ENCODE results near the gene CHST7. TPM values are rescaled to one million over a fixed set of nuclear protein-coding genes. Genes with fewer than 3 reads are reported as not detected.

The CHST7 gene
- total RNA-seq, 1 donor from 2014 or later = 64.6 TPM

DNA sequence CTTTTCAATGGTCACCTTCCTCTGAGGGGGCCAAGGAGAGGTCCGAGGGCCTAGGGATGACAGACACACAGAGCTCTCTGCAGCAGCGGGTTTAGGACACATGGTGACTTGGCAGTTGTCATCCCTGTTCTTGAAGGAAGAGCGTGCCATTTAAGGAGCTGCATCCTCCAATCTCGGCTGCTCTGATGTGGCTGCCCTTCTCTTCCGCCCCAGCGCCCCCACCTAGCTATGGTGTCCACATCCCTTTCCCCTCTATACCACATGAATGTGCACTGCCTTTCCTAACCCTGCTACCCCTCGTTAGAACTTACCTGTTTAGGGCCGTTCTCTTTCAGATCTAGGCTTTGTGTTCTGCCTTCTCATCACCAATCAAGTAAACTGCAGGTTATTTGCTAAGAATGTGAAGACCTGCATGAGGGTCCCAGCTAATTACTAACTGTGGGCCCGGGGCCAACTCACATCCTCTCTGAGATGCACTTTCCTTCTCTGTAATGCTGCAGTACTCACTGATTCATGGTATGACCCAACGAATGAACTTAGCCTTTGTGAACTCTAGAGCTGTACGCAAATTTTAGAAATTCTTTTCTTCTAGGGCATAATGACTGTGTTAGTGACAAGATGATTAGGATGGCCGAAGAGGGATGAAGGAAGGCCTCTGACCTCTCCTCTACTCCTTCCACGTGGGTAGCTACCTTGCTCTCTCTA is 38.2 kb downstream of the CHST7 start:
- TF ChIP-seq, protein P1, sequence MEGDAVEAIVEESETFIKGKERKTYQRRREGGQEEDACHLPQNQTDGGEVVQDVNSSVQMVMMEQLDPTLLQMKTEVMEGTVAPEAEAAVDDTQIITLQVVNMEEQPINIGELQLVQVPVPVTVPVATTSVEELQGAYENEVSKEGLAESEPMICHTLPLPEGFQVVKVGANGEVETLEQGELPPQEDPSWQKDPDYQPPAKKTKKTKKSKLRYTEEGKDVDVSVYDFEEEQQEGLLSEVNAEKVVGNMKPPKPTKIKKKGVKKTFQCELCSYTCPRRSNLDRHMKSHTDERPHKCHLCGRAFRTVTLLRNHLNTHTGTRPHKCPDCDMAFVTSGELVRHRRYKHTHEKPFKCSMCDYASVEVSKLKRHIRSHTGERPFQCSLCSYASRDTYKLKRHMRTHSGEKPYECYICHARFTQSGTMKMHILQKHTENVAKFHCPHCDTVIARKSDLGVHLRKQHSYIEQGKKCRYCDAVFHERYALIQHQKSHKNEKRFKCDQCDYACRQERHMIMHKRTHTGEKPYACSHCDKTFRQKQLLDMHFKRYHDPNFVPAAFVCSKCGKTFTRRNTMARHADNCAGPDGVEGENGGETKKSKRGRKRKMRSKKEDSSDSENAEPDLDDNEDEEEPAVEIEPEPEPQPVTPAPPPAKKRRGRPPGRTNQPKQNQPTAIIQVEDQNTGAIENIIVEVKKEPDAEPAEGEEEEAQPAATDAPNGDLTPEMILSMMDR (IDR thresholded peaks at IDR 0.05) = no peak
- Histone ChIP-seq H3K27me3 (no peaks in the 10 kb centered on the region), H3K36me3 (no peaks in the 10 kb centered on the region), H3K9me3 (no peaks in the 10 kb centered on the region), H3K27ac (no peak overlapping the region), H3K4me3 (no peak overlapping the region), H3K4me1 (no peaks in the 10 kb centered on the region)
- DNase-seq (ENCODE audit: low spot score in 2 of 2) = no peak
- intact Hi-C loops (cut with DNase I) = no loop called here

DNA sequence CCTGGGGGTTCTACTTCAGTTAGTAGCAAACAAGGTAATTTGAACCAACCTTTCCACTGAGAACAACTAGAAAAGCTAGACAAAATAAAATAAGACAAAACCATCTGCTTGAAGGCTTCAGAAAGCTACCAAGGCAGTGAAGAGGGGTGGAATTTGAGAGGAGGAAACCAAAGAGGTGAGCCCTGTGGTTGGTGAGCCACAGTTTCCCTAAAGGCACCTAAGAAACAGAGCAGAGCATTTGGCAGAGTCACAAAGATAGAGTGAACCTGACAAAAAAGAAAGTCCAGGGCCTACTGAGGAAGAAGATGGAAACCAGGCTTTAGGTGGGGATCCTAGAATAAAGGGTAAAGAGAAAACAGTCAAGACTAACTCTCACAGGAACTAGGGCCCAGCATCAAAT is 44.3 kb downstream of the CHST7 start:
- peaks cover 2 to 8% of the 10 kb centered on the region in 2 donors for H3K9me3 ChIP-seq
- peaks cover 0 to under 1% of the 10 kb centered on the region in 2 donors for H3K4me1 ChIP-seq
- H3K36me3 ChIP-seq = no peaks in the 10 kb centered on the region
- DNase-seq (ENCODE audit: low spot score in 2 of 2) = no peak
- TF ChIP-seq, protein P1 (IDR thresholded peaks at IDR 0.05) = no peak
- no peak overlapping the region for H3K4me3 ChIP-seq
- intact Hi-C loops (cut with DNase I) = no loop called here
- no peak overlapping the region for H3K27ac ChIP-seq
- no peaks in the 10 kb centered on the region for H3K27me3 ChIP-seq

GRCh38 chrX:46618947-46619346 is 45.4 kb downstream of the CHST7 start:
- intact Hi-C loops (cut with DNase I) = no loop called here

DNA sequence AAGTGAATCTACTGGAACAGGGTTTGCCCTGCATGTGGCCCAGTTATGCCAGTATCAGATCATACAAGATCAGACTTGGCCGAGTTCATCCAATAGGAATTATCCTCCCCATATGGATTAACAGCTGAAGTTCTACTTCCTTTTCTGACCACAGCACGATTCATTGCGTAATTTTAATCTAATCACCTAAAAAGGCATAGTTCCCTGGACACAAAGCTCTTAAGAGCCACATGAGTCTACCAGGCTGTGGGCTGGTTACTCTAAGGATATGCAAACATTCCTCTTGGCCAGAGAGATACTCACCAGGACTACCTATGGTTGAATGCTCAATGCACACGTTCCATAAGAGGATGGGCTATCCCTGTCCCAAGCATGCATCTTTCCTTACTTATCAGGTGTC is 46.9 kb downstream of the CHST7 start:
- H3K4me1 ChIP-seq = peaks cover 0 to 3% of the 10 kb centered on the region in 2 donors
- peaks cover 2 to 8% of the 10 kb centered on the region in 2 donors for H3K9me3 ChIP-seq
- H3K4me3 ChIP-seq = no peak overlapping the region
- intact Hi-C loops (cut with DNase I) = no loop called here
- no peak for DNase-seq (ENCODE audit: low spot score in 2 of 2)
- H3K27me3 ChIP-seq = no peaks in the 10 kb centered on the region
- no peaks in the 10 kb centered on the region for H3K36me3 ChIP-seq
- no peak overlapping the region for H3K27ac ChIP-seq
- TF ChIP-seq, protein P1 (IDR thresholded peaks at IDR 0.05) = no peak

More at GRCh38 chrX:46618947-46619346, 45.4 kb downstream of the CHST7 start:
- TF ChIP-seq, protein P1 (IDR thresholded peaks at IDR 0.05) = no peak
- Histone ChIP-seq H3K9me3 (peaks cover 2 to 8% of the 10 kb centered on the region in 2 donors), H3K4me1 (peaks cover 0 to 3% of the 10 kb centered on the region in 2 donors), H3K4me3 (no peak overlapping the region), H3K36me3 (no peaks in the 10 kb centered on the region), H3K27me3 (no peaks in the 10 kb centered on the region), H3K27ac (no peak overlapping the region)
- no peak for DNase-seq (ENCODE audit: low spot score in 2 of 2)

DNA sequence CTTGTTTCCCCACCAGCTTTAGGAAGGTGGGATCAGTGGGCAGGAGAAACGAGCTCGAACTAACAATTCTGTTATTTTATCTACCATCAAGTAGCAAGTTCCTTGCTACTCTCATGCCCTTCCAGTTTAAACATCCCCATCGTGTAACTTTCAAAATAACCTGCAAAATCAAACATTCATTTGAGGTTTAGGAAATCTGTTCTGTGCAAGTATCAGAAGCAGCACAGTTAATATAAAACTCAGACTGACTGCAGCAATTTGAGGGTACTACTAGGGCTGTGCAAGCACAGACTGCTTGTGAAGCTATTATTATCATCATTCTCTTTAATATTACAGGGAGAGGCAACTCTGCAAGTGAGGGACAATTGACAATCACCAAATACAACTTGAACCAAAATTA is 48.0 kb downstream of the CHST7 start:
- Histone ChIP-seq H3K4me3 (no peak overlapping the region), H3K4me1 (peaks cover 0 to 3% of the 10 kb centered on the region in 2 donors), H3K9me3 (peaks cover 2 to 8% of the 10 kb centered on the region in 2 donors), H3K36me3 (no peaks in the 10 kb centered on the region), H3K27ac (no peak overlapping the region), H3K27me3 (no peaks in the 10 kb centered on the region)
- TF ChIP-seq, protein P1 (IDR thresholded peaks at IDR 0.05) = no peak
- intact Hi-C loops (cut with DNase I) = no loop called here
- no peak for DNase-seq (ENCODE audit: low spot score in 2 of 2)

Measured in ascending aorta (tissue), 2 donors.